Prostate gland (tissue), 2 donors: ENCODE data around the gene S100PBP. TPM values are rescaled to one million over a fixed set of nuclear protein-coding genes. Genes with fewer than 3 reads are reported as not detected.

ENCODE experiments used
- DNase-seq: peaks from one replicate; pipeline ENCODE4 v3.0.0-alpha.2; 2019; ENCODE audit warnings: low spot score
- H3K27ac ChIP-seq, 2 donors: fragments of 200-600 bp; sonication (generic); 2 replicates each; pipeline ENCODE4 v1.5.1; 2017 to 2019
- H3K27me3 ChIP-seq: fragments of 200-600 bp; sonication (generic); replicated peaks from 2 replicates; pipeline ENCODE4 v1.5.1; 2019; ENCODE audit not compliant: insufficient read depth
- H3K36me3 ChIP-seq, 2 donors: fragments of 200-600 bp; sonication (generic); 1 replicate in 1 of 2; 2 replicates in 1 of 2; pipeline versions ENCODE4 v1.5.1 to v1.8.1; 2017 to 2019
- H3K4me1 ChIP-seq: fragments of 200-600 bp; sonication (generic); replicated peaks from 2 replicates; pipeline ENCODE4 v1.5.1; 2019
- H3K4me3 ChIP-seq, 2 donors: fragments of 200-600 bp; sonication (generic); 2 replicates each; pipeline ENCODE4 v1.5.1; 2017 to 2019
- H3K9me3 ChIP-seq: fragments of 200-600 bp; sonication (generic); 2 replicates; pipeline ENCODE4 v1.5.1; 2017
- CTCF ChIP-seq, 4 experiments: fragments of 200-600 bp in 2 of 4; fragments of 450-650 bp in 2 of 4; sonication (generic) in 2 of 4; IDR thresholded peaks; 1 replicate in 3 of 4; 2 replicates in 1 of 4; pipeline ENCODE4 v1.5.1; 2016 to 2019; ENCODE audit warnings: antibody characterized with exemption in 4 of 4, mild to moderate bottlenecking in 2 of 4, moderate library complexity in 2 of 4
- POLR2A ChIP-seq: fragments of 450-650 bp; IDR thresholded peaks from one replicate; pipeline ENCODE4 v1.6.1; 2016; ENCODE audit warnings: antibody characterized with exemption, mild to moderate bottlenecking
- POLR2AphosphoS5 ChIP-seq: sonication (generic); formaldehyde crosslinking; IDR thresholded peaks from one replicate; pipeline ENCODE4 v1.6.1; 2017; ENCODE audit warnings: antibody characterized with exemption
- WGBS: methylation state at CpG from one replicate; pipeline ENCODE4 v1.1.5; 2018; 5-methylcytosine and 5-hydroxymethylcytosine counted together
- intact Hi-C: fragments of 100-400 bp; cut with DNase I; formaldehyde crosslinking; loops from one replicate; pipeline ENCODE4 v1.14.2; 2022
- total RNA-seq, 2 donors: library from RNA; depleted of rRNA; stranded (reverse); fragments of >200 nt; gene quantifications; one replicate each; pipeline ENCODE4 v1.1.0, GENCODE V29; 2016

Gene S100PBP
- total RNA-seq, 2 donors from 2014 or later: 27.1 to 72.5 TPM

- no peak overlapping the region for H3K27ac ChIP-seq
- no peak for DNase-seq
- intact Hi-C loops: no loop called here
- no peaks in the 10 kb centered on the region for H3K9me3 ChIP-seq
- no peak overlapping the region for H3K4me3 ChIP-seq
- no peaks in the 10 kb centered on the region for H3K4me1 ChIP-seq
- H3K36me3 ChIP-seq: no peaks in the 10 kb centered on the region
- H3K27me3 ChIP-seq: peaks cover 22% of the 10 kb centered on the region
- no peak for TF ChIP-seq POLR2AphosphoS5
- no peak for TF ChIP-seq POLR2A
- TF ChIP-seq CTCF (IDR thresholded peaks at IDR 0.05): no peak
- 94% methylated on average over 23 of the region's 24 CpGs for WGBS
Observed at GRCh38 chr1:32888677-32889420, 71.4 kb downstream of the S100PBP start.

GRCh38 chr1:32889731-32890278 is 72.4 kb downstream of the S100PBP start:
- H3K27ac ChIP-seq: no peak overlapping the region
- no peaks in the 10 kb centered on the region for H3K9me3 ChIP-seq
- TF ChIP-seq CTCF (IDR thresholded peaks at IDR 0.05): no peak
- TF ChIP-seq POLR2AphosphoS5: no peak
- TF ChIP-seq POLR2A: no peak
- no peak overlapping the region for H3K4me3 ChIP-seq
- no peak for DNase-seq
- intact Hi-C loops: no loop called here
- 94% methylated on average over 3 of the region's 3 CpGs for WGBS
- no peaks in the 10 kb centered on the region for H3K4me1 ChIP-seq
- no peaks in the 10 kb centered on the region for H3K36me3 ChIP-seq
- peaks cover 22% of the 10 kb centered on the region for H3K27me3 ChIP-seq

DNA sequence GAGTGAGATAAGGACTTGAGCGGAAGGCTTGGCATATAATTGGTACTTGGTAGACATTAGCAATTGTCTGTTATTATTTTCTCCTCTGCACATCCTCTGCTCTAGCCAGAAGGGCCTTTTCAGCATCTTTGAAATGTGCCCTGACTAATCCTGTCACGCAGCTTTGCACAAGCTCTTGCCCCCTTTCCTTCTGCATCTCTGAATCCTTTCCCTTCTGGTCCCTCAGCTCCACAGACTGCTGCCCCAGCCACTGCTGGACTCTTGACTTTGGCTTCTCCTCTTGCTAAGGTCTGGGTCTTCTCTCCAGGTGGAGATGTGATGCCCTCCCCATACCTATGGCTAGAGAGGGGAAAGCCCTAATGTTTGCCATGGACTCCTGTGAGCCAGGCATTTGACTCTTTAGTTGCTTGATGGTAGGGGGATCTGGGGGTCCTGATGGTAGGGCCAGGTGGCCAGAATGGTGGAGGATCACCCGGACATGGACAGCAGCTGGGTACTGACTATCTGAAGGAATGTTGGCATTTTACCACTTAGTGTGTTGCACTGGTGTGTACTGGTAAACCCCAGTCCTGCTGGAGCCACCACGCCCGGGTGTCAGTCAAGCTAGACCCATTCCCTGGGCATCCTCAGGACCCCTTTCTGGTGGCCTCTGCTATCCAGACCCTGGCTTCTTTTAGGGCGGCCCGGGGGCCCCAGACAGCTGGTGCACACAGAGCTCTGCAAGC is 73.2 kb downstream of the S100PBP start:
- Histone ChIP-seq H3K27me3 (peaks cover 22% of the 10 kb centered on the region), H3K4me1 (no peaks in the 10 kb centered on the region), H3K27ac (no peak overlapping the region), H3K4me3 (no peak overlapping the region), H3K9me3 (no peaks in the 10 kb centered on the region), H3K36me3 (no peaks in the 10 kb centered on the region)
- intact Hi-C loops: no loop called here
- WGBS: 90% methylated on average over 5 of the region's 7 CpGs
- no peak for TF ChIP-seq CTCF (IDR thresholded peaks at IDR 0.05)
- no peak for TF ChIP-seq POLR2AphosphoS5
- no peak for TF ChIP-seq POLR2A
- no peak for DNase-seq

GRCh38 chr1:32891241-32891570 is 73.8 kb downstream of the S100PBP start:
- Histone ChIP-seq H3K36me3 (no peaks in the 10 kb centered on the region), H3K9me3 (no peaks in the 10 kb centered on the region), H3K27me3 (peaks cover 17% of the 10 kb centered on the region), H3K27ac (no peak overlapping the region), H3K4me3 (no peak overlapping the region), H3K4me1 (no peaks in the 10 kb centered on the region)
- intact Hi-C loops: no loop called here
- no peak for DNase-seq
- 88% methylated on average over 1 of the region's 1 CpG for WGBS
- no peak for TF ChIP-seq POLR2AphosphoS5

- 96% methylated on average over 3 of the region's 3 CpGs for WGBS
- H3K27me3 ChIP-seq: peaks cover 17% of the 10 kb centered on the region
- no peaks in the 10 kb centered on the region for H3K36me3 ChIP-seq
- DNase-seq: no peak
- no peaks in the 10 kb centered on the region for H3K4me1 ChIP-seq
- intact Hi-C loops: no loop called here
- no peaks in the 10 kb centered on the region for H3K9me3 ChIP-seq
- no peak overlapping the region for H3K27ac ChIP-seq
- H3K4me3 ChIP-seq: no peak overlapping the region
- TF ChIP-seq POLR2AphosphoS5 (no peak), CTCF (IDR thresholded peaks at IDR 0.05) (no peak), POLR2A (no peak)
Observed at GRCh38 chr1:32891630-32892029, 74.2 kb downstream of the S100PBP start.
